Measurements from ENCODE around the gene SCIMP.

SCIMP gene

GRCh38 chr17:5211458-5211857 is 23.2 kb downstream of the SCIMP start:
- no peak overlapping the region for H3K27ac Mint-ChIP-seq
- no peaks in the 10 kb centered on the region for H3K9me3 Mint-ChIP-seq
- H3K27me3 Mint-ChIP-seq (ENCODE audit: low read depth) = no peaks in the 10 kb centered on the region
- no peak for TF ChIP-seq CTCF (IDR thresholded peaks at IDR 0.05; ENCODE audit: unreplicated experiment in 3 of 3)
- peaks cover 35% of the 10 kb centered on the region for H3K36me3 Mint-ChIP-seq (ENCODE audit: low read depth)
- H3K4me1 Mint-ChIP-seq = no peaks in the 10 kb centered on the region
- H3K4me3 Mint-ChIP-seq = no peak overlapping the region

- H3K4me3 Mint-ChIP-seq = no peak overlapping the region
- no peak for TF ChIP-seq CTCF (IDR thresholded peaks at IDR 0.05; ENCODE audit: unreplicated experiment in 3 of 3)
- no peaks in the 10 kb centered on the region for H3K27me3 Mint-ChIP-seq (ENCODE audit: low read depth)
- no peaks in the 10 kb centered on the region for H3K9me3 Mint-ChIP-seq
- H3K27ac Mint-ChIP-seq = no peak overlapping the region
- peaks cover 33% of the 10 kb centered on the region for H3K36me3 Mint-ChIP-seq (ENCODE audit: low read depth)
- H3K4me1 Mint-ChIP-seq = no peaks in the 10 kb centered on the region
Measured at GRCh38 chr17:5210614-5211252, 23.9 kb downstream of the SCIMP start.

- no peak overlapping the region for H3K4me3 Mint-ChIP-seq
- no peak overlapping the region for H3K27ac Mint-ChIP-seq
- H3K9me3 Mint-ChIP-seq = no peaks in the 10 kb centered on the region
- H3K36me3 Mint-ChIP-seq (ENCODE audit: low read depth) = peaks cover 30% of the 10 kb centered on the region
- no peak for TF ChIP-seq CTCF (IDR thresholded peaks at IDR 0.05; ENCODE audit: unreplicated experiment in 3 of 3)
- no peaks in the 10 kb centered on the region for H3K4me1 Mint-ChIP-seq
- no peaks in the 10 kb centered on the region for H3K27me3 Mint-ChIP-seq (ENCODE audit: low read depth)
Measured at GRCh38 chr17:5210091-5210490, 24.6 kb downstream of the SCIMP start.

GRCh38 chr17:5209396-5209795 is 25.3 kb downstream of the SCIMP start:
- no peak overlapping the region for H3K4me3 Mint-ChIP-seq
- H3K4me1 Mint-ChIP-seq = no peaks in the 10 kb centered on the region
- no peaks in the 10 kb centered on the region for H3K9me3 Mint-ChIP-seq
- no peak overlapping the region for H3K27ac Mint-ChIP-seq
- H3K36me3 Mint-ChIP-seq (ENCODE audit: low read depth) = peaks cover 24% of the 10 kb centered on the region
- TF ChIP-seq CTCF (IDR thresholded peaks at IDR 0.05; ENCODE audit: unreplicated experiment in 3 of 3) = no peak
- no peaks in the 10 kb centered on the region for H3K27me3 Mint-ChIP-seq (ENCODE audit: low read depth)

GRCh38 chr17:5203908-5204294 is 30.8 kb downstream of the SCIMP start:
- peaks cover 19% of the 10 kb centered on the region for H3K36me3 Mint-ChIP-seq (ENCODE audit: low read depth)
- TF ChIP-seq CTCF (IDR thresholded peaks at IDR 0.05; ENCODE audit: unreplicated experiment in 3 of 3) = no peak
- H3K4me3 Mint-ChIP-seq = no peak overlapping the region
- no peak overlapping the region for H3K27ac Mint-ChIP-seq
- peaks cover 7% of the 10 kb centered on the region for H3K9me3 Mint-ChIP-seq
- H3K27me3 Mint-ChIP-seq (ENCODE audit: low read depth) = no peaks in the 10 kb centered on the region
- no peaks in the 10 kb centered on the region for H3K4me1 Mint-ChIP-seq

GRCh38 chr17:5203178-5203907 is 31.3 kb downstream of the SCIMP start:
- Mint-ChIP-seq H3K36me3 (ENCODE audit: low read depth) (peaks cover 15% of the 10 kb centered on the region), H3K27ac (no peak overlapping the region), H3K4me3 (no peak overlapping the region), H3K27me3 (ENCODE audit: low read depth) (no peaks in the 10 kb centered on the region), H3K4me1 (no peaks in the 10 kb centered on the region), H3K9me3 (peaks cover 7% of the 10 kb centered on the region)
- TF ChIP-seq CTCF (IDR thresholded peaks at IDR 0.05; ENCODE audit: unreplicated experiment in 3 of 3) = no peak

Data from nephron (organoid).